Transverse colon (tissue), 4 donors: ENCODE measurements around the gene CDC42BPB.

Experiments
- CTCF ChIP-seq, 5 experiments: fragments of 200-600 bp in 3 of 5; fragments of 450-650 bp in 2 of 5; sonication (generic) in 3 of 5; IDR thresholded peaks; 1 replicate in 2 of 5; 2 replicates in 3 of 5; pipeline ENCODE4 v1.5.1; 2016 to 2017; ENCODE audit warnings: antibody characterized with exemption in 5 of 5, inconsistent platforms in 3 of 5, mild to moderate bottlenecking in 2 of 5, moderate library complexity in 1 of 5
- POLR2AphosphoS5 ChIP-seq, 3 donors: sonication (generic); formaldehyde crosslinking; IDR thresholded peaks; one replicate each; pipeline ENCODE4 v1.6.1; 2016; ENCODE audit warnings: antibody characterized with exemption in 3 of 3

- no peak for TF ChIP-seq CTCF (IDR thresholded peaks at IDR 0.05)
- TF ChIP-seq POLR2AphosphoS5 (IDR thresholded peaks at IDR 0.05) = no peak
These were observed 74.4 kb downstream of the CDC42BPB start for GRCh38 chr14:102982852-102983470.
